NCI-H1048 (cell line): ENCODE measurements around the gene RHOA.
"Not testable (repeated sequence)": the region's sequence is repeated elsewhere in the genome, so short reads cannot be mapped to it uniquely, and the experiment has no call there.

Source experiments
- DNase-seq: peaks from one replicate; lab custom pipeline; 2025; lab: John Stamatoyannopoulos, UW

RHOA gene

GRCh38 chr3:49362561-49362960, 49.2 kb downstream of the RHOA start:
- DNase-seq: no peak

- no peak for DNase-seq
Observed at GRCh38 chr3:49359623-49360022, 52.2 kb downstream of the RHOA start.

- DNase-seq: no peak
Observed at GRCh38 chr3:49358884-49359225, 52.9 kb downstream of the RHOA start.

- DNase-seq: peak; percentile 78
Observed at GRCh38 chr3:49358217-49358883, 53.4 kb downstream of the RHOA start, which contains the start of gene GPX1. Gene GPX1 (minus strand): TSS chr3:49358353. CDS start chr3:49358278, 75 bp downstream.

GRCh38 chr3:49357443-49358216, 54.1 kb downstream of the RHOA start:
- not testable (repeated sequence) for DNase-seq

- not testable (repeated sequence) for DNase-seq
Observed at GRCh38 chr3:49357095-49357442, 54.7 kb downstream of the RHOA start.

GRCh38 chr3:49352890-49353421, 58.8 kb downstream of the RHOA start:
- no peak for DNase-seq

GRCh38 chr3:49352281-49352680, 59.5 kb downstream of the RHOA start:
- DNase-seq: no peak

- DNase-seq: no peak
Observed at GRCh38 chr3:49351521-49352011, 60.2 kb downstream of the RHOA start.

- no peak for DNase-seq
Observed at GRCh38 chr3:49349348-49350114, 62.2 kb downstream of the RHOA start.

GRCh38 chr3:49348361-49348760, 63.4 kb downstream of the RHOA start:
- not testable (repeated sequence) for DNase-seq

- no peak for DNase-seq
Observed at GRCh38 chr3:49346797-49347251, 65.0 kb downstream of the RHOA start.

- no peak for DNase-seq
Observed at GRCh38 chr3:49343163-49343562, 68.6 kb downstream of the RHOA start.

- no peak for DNase-seq
Observed at GRCh38 chr3:49341996-49342395, 69.8 kb downstream of the RHOA start.

GRCh38 chr3:49339941-49340800, 71.6 kb downstream of the RHOA start, which contains the start of gene USP4:
Gene USP4 (minus strand): TSS chr3:49340053. CDS start chr3:49340024, 29 bp downstream.
- DNase-seq: peak; percentile 52

- DNase-seq: no peak
Observed at GRCh38 chr3:49339581-49339940, 72.2 kb downstream of the RHOA start.

- no peak for DNase-seq
Observed at GRCh38 chr3:49333916-49334633, 77.7 kb downstream of the RHOA start.

- no peak for DNase-seq
Observed at GRCh38 chr3:49333091-49333490, 78.7 kb downstream of the RHOA start.

GRCh38 chr3:49329186-49329585, 82.6 kb downstream of the RHOA start:
- DNase-seq: no peak

- DNase-seq: not testable (repeated sequence)
Observed at GRCh38 chr3:49328350-49328749, 83.4 kb downstream of the RHOA start.

- DNase-seq: no peak
Observed at GRCh38 chr3:49327485-49327884, 84.3 kb downstream of the RHOA start.
